ENCODE measurements around the gene ANKRD66.

DNA sequence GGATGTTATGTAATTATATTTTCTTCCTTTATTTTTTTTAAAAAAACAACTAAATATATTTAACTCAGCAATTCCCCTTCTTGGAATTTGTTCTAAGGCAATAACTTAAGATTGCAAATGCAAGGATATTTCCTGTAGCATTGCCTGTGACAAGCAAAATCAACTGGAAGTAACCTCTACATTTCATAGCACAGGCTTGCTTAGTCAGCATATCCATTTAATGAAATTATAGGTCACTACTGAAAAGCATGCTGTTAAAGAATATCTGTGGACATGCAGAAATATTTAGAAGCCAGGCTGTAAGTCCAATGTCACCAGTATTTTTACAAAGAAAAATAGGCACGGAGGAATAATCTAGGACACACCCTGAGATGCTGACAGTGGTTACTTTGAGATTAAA, 37.8 kb downstream of the ANKRD66 start:
- TF ChIP-seq EZH2 (IDR thresholded peaks at IDR 0.05; ENCODE audit: insufficient read depth, poor library complexity, severe bottlenecking) (no peak), EZH2phosphoT487 (IDR thresholded peaks at IDR 0.05; ENCODE audit: insufficient read depth, low read depth) (no peak)

All from GM23248 (cell line).